ENCODE measurements around the gene MACROD2.
"Not testable (repeated sequence)": the region's sequence is repeated elsewhere in the genome, so short reads cannot be mapped to it uniquely, and the experiment has no call there.

The MACROD2 gene

GRCh38 chr20:14193443-14193842, 198.1 kb downstream of the MACROD2 start:
- no peak for TF ChIP-seq ZNF274 (IDR thresholded peaks at IDR 0.05; ENCODE audit: low read depth, low read length)
- H3K4me3 ChIP-seq (ENCODE audit: low read length) = no peak overlapping the region

- no peak overlapping the region for H3K4me3 ChIP-seq (ENCODE audit: low read length)
- TF ChIP-seq ZNF274 (IDR thresholded peaks at IDR 0.05; ENCODE audit: low read depth, low read length) = no peak
Observed at GRCh38 chr20:14193885-14194284, 198.6 kb downstream of the MACROD2 start.

- H3K4me3 ChIP-seq (ENCODE audit: low read length) = no peak overlapping the region
- TF ChIP-seq ZNF274 (IDR thresholded peaks at IDR 0.05; ENCODE audit: low read depth, low read length) = no peak
Observed at GRCh38 chr20:14197097-14197496, 201.8 kb downstream of the MACROD2 start.

- no peak overlapping the region for H3K4me3 ChIP-seq (ENCODE audit: low read length)
- no peak for TF ChIP-seq ZNF274 (IDR thresholded peaks at IDR 0.05; ENCODE audit: low read depth, low read length)
Observed at GRCh38 chr20:14198416-14198815, 203.1 kb downstream of the MACROD2 start.

- H3K4me3 ChIP-seq (ENCODE audit: low read length) = no peak overlapping the region
Observed at GRCh38 chr20:14199111-14199510, 203.8 kb downstream of the MACROD2 start.

GRCh38 chr20:14203657-14204056, 208.3 kb downstream of the MACROD2 start:
- TF ChIP-seq ZNF274 (IDR thresholded peaks at IDR 0.05; ENCODE audit: low read depth, low read length) = no peak

More at GRCh38 chr20:14199111-14199510, 203.8 kb downstream of the MACROD2 start:
- no peak for TF ChIP-seq ZNF274 (IDR thresholded peaks at IDR 0.05; ENCODE audit: low read depth, low read length)

GRCh38 chr20:14207591-14207990, 212.3 kb downstream of the MACROD2 start:
- TF ChIP-seq ZNF274 (IDR thresholded peaks at IDR 0.05; ENCODE audit: low read depth, low read length) = no peak
- no peak overlapping the region for H3K4me3 ChIP-seq (ENCODE audit: low read length)

More at GRCh38 chr20:14203657-14204056, 208.3 kb downstream of the MACROD2 start:
- no peak overlapping the region for H3K4me3 ChIP-seq (ENCODE audit: low read length)

- H3K4me3 ChIP-seq (ENCODE audit: low read length) = no peak overlapping the region
- TF ChIP-seq ZNF274 (IDR thresholded peaks at IDR 0.05; ENCODE audit: low read depth, low read length) = no peak
Observed at GRCh38 chr20:14208956-14209355, 213.6 kb downstream of the MACROD2 start.

GRCh38 chr20:14210146-14210545, 214.8 kb downstream of the MACROD2 start:
- TF ChIP-seq ZNF274 (IDR thresholded peaks at IDR 0.05; ENCODE audit: low read depth, low read length) = no peak
- no peak overlapping the region for H3K4me3 ChIP-seq (ENCODE audit: low read length)

GRCh38 chr20:14214046-14214445, 218.7 kb downstream of the MACROD2 start:
- no peak overlapping the region for H3K4me3 ChIP-seq (ENCODE audit: low read length)
- no peak for TF ChIP-seq ZNF274 (IDR thresholded peaks at IDR 0.05; ENCODE audit: low read depth, low read length)

GRCh38 chr20:14215880-14216279, 220.6 kb downstream of the MACROD2 start:
- H3K4me3 ChIP-seq (ENCODE audit: low read length) = not testable (repeated sequence)

GRCh38 chr20:14219801-14220461, 224.6 kb downstream of the MACROD2 start:
- TF ChIP-seq ZNF274 (IDR thresholded peaks at IDR 0.05; ENCODE audit: low read depth, low read length) = no peak
- H3K4me3 ChIP-seq (ENCODE audit: low read length) = no peak overlapping the region

- TF ChIP-seq ZNF274 (IDR thresholded peaks at IDR 0.05; ENCODE audit: low read depth, low read length) = no peak
- no peak overlapping the region for H3K4me3 ChIP-seq (ENCODE audit: low read length)
Observed at GRCh38 chr20:14220986-14221385, 225.7 kb downstream of the MACROD2 start.

GRCh38 chr20:14223806-14224205, 228.5 kb downstream of the MACROD2 start:
- TF ChIP-seq ZNF274 (IDR thresholded peaks at IDR 0.05; ENCODE audit: low read depth, low read length) = no peak
- no peak overlapping the region for H3K4me3 ChIP-seq (ENCODE audit: low read length)

- H3K4me3 ChIP-seq (ENCODE audit: low read length) = not testable (repeated sequence)
Observed at GRCh38 chr20:14226051-14227049, 231.0 kb downstream of the MACROD2 start.

All from GM08714 (cell line).